HG03064 (cell line): ENCODE measurements around the gene NEUROD4.

Source experiments
- ATAC-seq: cut with Tn5 transposase; IDR thresholded peaks from one replicate; pipeline ENCODE4 v1.9.1; 2021; ENCODE audit warnings: low read depth; ENCODE audit not compliant: unreplicated experiment

NEUROD4 gene

GRCh38 chr12:55058082-55058481 is 38.3 kb downstream of the NEUROD4 start:
- no peak for ATAC-seq

GRCh38 chr12:55058776-55059175 is 39.0 kb downstream of the NEUROD4 start:
- no peak for ATAC-seq

GRCh38 chr12:55060470-55060869 is 40.7 kb downstream of the NEUROD4 start:
- peak; percentile 99 for ATAC-seq

GRCh38 chr12:55061024-55061423 is 41.2 kb downstream of the NEUROD4 start:
- no peak for ATAC-seq

- ATAC-seq = no peak
Observed at GRCh38 chr12:55063291-55063690, 43.5 kb downstream of the NEUROD4 start.

GRCh38 chr12:55065535-55065934 is 45.8 kb downstream of the NEUROD4 start:
- no peak for ATAC-seq

GRCh38 chr12:55067701-55068100 is 47.9 kb downstream of the NEUROD4 start:
- ATAC-seq = no peak

- ATAC-seq = no peak
Observed at GRCh38 chr12:55068416-55069010, 48.7 kb downstream of the NEUROD4 start.

GRCh38 chr12:55072083-55072482 is 52.3 kb downstream of the NEUROD4 start:
- ATAC-seq = no peak

GRCh38 chr12:55073043-55074022 is 53.6 kb downstream of the NEUROD4 start:
- no peak for ATAC-seq

GRCh38 chr12:55074806-55075205 is 55.0 kb downstream of the NEUROD4 start:
- no peak for ATAC-seq
